Type B pancreatic cell (in vitro differentiated cells): Measurements from ENCODE around the gene CCDC12. TPM values are rescaled to one million over a fixed set of nuclear protein-coding genes. Genes with fewer than 3 reads are reported as not detected.

ENCODE experiments used
- DNase-seq: peaks from one replicate; pipeline ENCODE4 v3.0.0; 2021; ENCODE audit warnings: mixed read lengths; ENCODE audit not compliant: unreplicated experiment; ENCODE audit errors: extremely low spot score
- H3K27ac Mint-ChIP-seq: 2 replicates; pipeline ENCODE4 v1.8.0; 2021; ENCODE audit warnings: mild to moderate bottlenecking, mixed read lengths
- H3K27me3 Mint-ChIP-seq: 2 replicates; pipeline ENCODE4 v1.8.0; 2021; ENCODE audit warnings: mixed read lengths
- H3K36me3 Mint-ChIP-seq: 2 replicates; pipeline ENCODE4 v1.8.0; 2021; ENCODE audit warnings: mixed read lengths
- H3K4me1 Mint-ChIP-seq: one replicate; pipeline ENCODE4 v1.8.0; 2021; ENCODE audit warnings: mixed read lengths; ENCODE audit not compliant: unreplicated experiment
- H3K4me3 Mint-ChIP-seq: 2 replicates; pipeline ENCODE4 v1.8.0; 2021; ENCODE audit warnings: mild to moderate bottlenecking, mixed read lengths
- H3K9me3 Mint-ChIP-seq: 2 replicates; pipeline ENCODE4 v1.8.0; 2021; ENCODE audit warnings: mixed read lengths
- CTCF ChIP-seq: fragments of 200-600 bp; sonication (generic); conservative IDR thresholded peaks from 2 replicates; pipeline ENCODE4 v1.5.0; 2021; ENCODE audit warnings: antibody characterized with exemption, mild to moderate bottlenecking
- total RNA-seq: library from RNA; stranded (reverse); gene quantifications from 2 replicates; pipeline ENCODE4 v1.2.1, GENCODE V29; 2021; ENCODE audit warnings: low replicate concordance

The CCDC12 gene
- total RNA-seq, 1 donor from 2014 or later: 46.7 TPM

- H3K36me3 Mint-ChIP-seq: peaks cover 12% of the 10 kb centered on the region
- no peak for TF ChIP-seq CTCF
- H3K9me3 Mint-ChIP-seq: no peaks in the 10 kb centered on the region
- no peak overlapping the region for H3K4me3 Mint-ChIP-seq
- peaks cover 26% of the 10 kb centered on the region for H3K27me3 Mint-ChIP-seq
- H3K27ac Mint-ChIP-seq: peak overlapping the region; percentile 18
- DNase-seq: no peak
- peaks cover 39% of the 10 kb centered on the region for H3K4me1 Mint-ChIP-seq
Measured at GRCh38 chr3:46887980-46888494, 88.5 kb downstream of the CCDC12 start.

GRCh38 chr3:46885612-46886011 is 90.9 kb downstream of the CCDC12 start:
- H3K4me1 Mint-ChIP-seq: peaks cover 29% of the 10 kb centered on the region
- peaks cover 26% of the 10 kb centered on the region for H3K27me3 Mint-ChIP-seq
- no peak for DNase-seq
- H3K9me3 Mint-ChIP-seq: no peaks in the 10 kb centered on the region
- no peak for TF ChIP-seq CTCF
- peak overlapping the region; percentile 88 for H3K4me3 Mint-ChIP-seq
- peak overlapping the region; percentile 5 for H3K27ac Mint-ChIP-seq
- peaks cover 12% of the 10 kb centered on the region for H3K36me3 Mint-ChIP-seq

GRCh38 chr3:46884929-46885328 is 91.6 kb downstream of the CCDC12 start:
- H3K4me3 Mint-ChIP-seq: peak overlapping the region; percentile 88
- no peak for TF ChIP-seq CTCF

GRCh38 chr3:46884427-46884826 is 92.1 kb downstream of the CCDC12 start:
- TF ChIP-seq CTCF: no peak
- Mint-ChIP-seq H3K27me3 (peaks cover 34% of the 10 kb centered on the region), H3K4me3 (peak overlapping the region; percentile 88), H3K4me1 (peaks cover 34% of the 10 kb centered on the region), H3K36me3 (peaks cover 12% of the 10 kb centered on the region), H3K27ac (no peak overlapping the region), H3K9me3 (no peaks in the 10 kb centered on the region)
- DNase-seq: no peak

More at GRCh38 chr3:46884929-46885328, 91.6 kb downstream of the CCDC12 start:
- peaks cover 36% of the 10 kb centered on the region for H3K4me1 Mint-ChIP-seq
- H3K27me3 Mint-ChIP-seq: peaks cover 33% of the 10 kb centered on the region
- peaks cover 12% of the 10 kb centered on the region for H3K36me3 Mint-ChIP-seq
- no peaks in the 10 kb centered on the region for H3K9me3 Mint-ChIP-seq
- no peak for DNase-seq
- H3K27ac Mint-ChIP-seq: peak overlapping the region; percentile 5

GRCh38 chr3:46883830-46884185 is 92.7 kb downstream of the CCDC12 start:
- DNase-seq: no peak
- no peak for TF ChIP-seq CTCF
- Mint-ChIP-seq H3K4me1 (peaks cover 39% of the 10 kb centered on the region), H3K27me3 (peaks cover 34% of the 10 kb centered on the region), H3K36me3 (peaks cover 12% of the 10 kb centered on the region), H3K4me3 (peak overlapping the region; percentile 88), H3K27ac (peak overlapping the region; percentile 21), H3K9me3 (no peaks in the 10 kb centered on the region)
